NCI-H524 treated with DMSO at 0.1 percent for 48 hours (cell line): Measurements from ENCODE around the gene TRANK1.
"Not testable (repeated sequence)": the region's sequence is repeated elsewhere in the genome, so short reads cannot be mapped to it uniquely, and the experiment has no call there.

Source experiments
- DNase-seq: peaks from one replicate; lab custom pipeline; 2025; lab: John Stamatoyannopoulos, UW

Gene TRANK1

DNA sequence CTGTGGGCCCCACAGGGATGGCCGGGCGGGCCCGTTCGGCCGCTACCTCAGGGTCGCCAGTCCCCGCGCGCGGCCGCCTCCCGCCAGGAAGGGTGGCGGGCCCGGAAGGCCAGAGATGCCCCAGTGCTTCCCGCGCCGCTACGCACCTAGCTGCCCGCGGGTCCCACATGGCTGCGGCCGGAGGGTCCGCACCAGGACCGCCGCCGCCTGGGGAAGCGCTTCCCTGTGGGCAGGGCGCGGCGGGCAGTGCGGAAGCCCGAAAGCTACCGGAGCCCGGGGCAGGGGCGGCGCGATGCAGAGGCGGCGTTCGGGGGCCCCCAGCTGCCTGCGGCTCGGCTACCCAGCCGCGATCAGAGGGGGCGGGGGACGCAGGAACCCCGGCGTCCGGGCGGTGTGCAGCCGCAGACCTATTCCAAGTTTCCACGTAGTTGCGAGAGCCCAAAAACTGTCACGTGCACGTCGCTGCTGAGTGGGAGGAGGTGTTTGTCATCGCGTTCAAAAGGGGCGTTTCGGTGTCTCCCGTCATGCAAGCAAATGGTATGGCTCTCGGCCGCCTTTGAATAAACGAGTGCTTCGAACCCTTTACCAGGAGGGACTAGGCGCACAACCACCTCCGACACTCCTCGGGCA is at the start of gene TRANK1:
Gene TRANK1, minus strand, starts transcription at position 414 of the 630 bp plus-strand sequence. Its CDS starts 245 bp downstream, at position 169.
- no peak for DNase-seq

DNA sequence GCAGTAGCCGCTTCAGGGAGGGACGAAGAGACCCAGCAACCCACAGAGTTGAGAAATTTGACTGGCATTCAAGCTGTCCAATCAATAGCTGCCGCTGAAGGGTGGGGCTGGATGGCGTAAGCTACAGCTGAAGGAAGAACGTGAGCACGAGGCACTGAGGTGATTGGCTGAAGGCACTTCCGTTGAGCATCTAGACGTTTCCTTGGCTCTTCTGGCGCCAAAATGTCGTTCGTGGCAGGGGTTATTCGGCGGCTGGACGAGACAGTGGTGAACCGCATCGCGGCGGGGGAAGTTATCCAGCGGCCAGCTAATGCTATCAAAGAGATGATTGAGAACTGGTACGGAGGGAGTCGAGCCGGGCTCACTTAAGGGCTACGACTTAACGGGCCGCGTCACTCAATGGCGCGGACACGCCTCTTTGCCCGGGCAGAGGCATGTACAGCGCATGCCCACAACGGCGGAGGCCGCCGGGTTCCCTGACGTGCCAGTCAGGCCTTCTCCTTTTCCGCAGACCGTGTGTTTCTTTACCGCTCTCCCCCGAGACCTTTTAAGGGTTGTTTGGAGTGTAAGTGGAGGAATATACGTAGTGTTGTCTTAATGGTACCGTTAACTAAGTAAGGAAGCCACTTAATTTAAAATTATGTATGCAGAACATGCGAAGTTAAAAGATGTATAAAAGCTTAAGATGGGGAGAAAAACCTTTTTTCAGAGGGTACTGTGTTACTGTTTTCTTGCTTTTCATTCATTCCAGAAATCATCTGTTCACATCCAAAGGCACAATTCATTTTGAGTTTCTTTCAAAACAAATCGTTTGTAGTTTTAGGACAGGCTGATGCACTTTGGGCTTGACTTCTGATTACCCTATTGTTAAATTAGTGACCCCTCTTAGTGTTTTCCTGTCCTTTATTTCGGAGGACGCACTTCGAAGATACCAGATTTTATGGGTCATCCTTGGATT is 48.8 kb upstream of the TRANK1 start, which contains the start of gene MLH1:
Gene MLH1, plus strand, starts transcription at position 193 of the 958 bp plus-strand sequence. Its CDS starts 30 bp downstream, at position 223.
- no peak for DNase-seq

DNA sequence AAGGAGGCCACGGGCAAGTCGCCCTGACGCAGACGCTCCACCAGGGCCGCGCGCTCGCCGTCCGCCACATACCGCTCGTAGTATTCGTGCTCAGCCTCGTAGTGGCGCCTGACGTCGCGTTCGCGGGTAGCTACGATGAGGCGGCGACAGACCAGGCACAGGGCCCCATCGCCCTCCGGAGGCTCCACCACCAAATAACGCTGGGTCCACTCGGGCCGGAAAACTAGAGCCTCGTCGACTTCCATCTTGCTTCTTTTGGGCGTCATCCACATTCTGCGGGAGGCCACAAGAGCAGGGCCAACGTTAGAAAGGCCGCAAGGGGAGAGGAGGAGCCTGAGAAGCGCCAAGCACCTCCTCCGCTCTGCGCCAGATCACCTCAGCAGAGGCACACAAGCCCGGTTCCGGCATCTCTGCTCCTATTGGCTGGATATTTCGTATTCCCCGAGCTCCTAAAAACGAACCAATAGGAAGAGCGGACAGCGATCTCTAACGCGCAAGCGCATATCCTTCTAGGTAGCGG is 48.0 kb upstream of the TRANK1 start, which contains the start of gene EPM2AIP1:
Gene EPM2AIP1, minus strand, starts transcription at position 326 of the 520 bp plus-strand sequence. Its CDS starts 54 bp downstream, at position 272.
- DNase-seq: no peak

DNA sequence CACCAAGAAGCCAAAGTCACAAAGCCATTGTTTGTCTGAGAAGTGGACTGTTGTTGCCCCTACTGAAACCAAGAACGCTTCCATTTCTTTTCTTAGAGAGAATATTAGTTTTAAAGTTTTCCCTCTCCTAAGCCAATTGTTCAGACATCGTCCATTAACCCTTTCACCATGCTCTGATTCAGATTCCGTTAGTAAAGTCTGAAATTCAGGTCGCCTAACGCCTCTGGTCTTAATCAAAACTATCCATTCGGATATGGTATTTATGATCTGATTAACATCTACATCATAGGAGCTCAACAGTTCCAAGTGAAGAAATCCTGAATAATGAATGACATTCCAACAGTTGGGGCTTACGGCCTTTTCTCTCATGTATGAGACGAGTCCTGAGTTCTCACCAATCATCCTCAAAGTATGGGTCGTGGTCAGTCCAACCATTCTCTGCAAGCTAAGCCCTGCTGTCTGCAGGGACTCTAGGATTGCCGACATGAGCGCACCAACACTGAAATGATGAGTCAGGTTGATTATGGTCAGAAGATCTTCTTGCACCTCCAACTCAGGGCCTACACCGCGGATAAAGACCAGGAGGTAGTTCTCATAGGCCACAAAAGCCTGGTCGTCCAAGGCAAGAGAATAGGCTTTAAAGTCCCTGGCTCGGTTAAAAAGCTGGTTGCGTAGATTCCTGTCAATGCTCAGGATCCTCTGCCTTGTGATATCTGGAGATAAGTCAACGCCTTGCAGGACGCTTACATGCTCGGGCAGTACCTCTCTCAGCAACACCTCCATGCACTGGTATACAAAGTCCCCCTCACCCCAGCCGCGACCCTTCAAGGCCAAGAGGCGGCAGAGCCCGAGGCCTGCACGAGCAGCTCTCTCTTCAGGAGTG is 47.3 kb upstream of the TRANK1 start:
- no peak for DNase-seq

DNA sequence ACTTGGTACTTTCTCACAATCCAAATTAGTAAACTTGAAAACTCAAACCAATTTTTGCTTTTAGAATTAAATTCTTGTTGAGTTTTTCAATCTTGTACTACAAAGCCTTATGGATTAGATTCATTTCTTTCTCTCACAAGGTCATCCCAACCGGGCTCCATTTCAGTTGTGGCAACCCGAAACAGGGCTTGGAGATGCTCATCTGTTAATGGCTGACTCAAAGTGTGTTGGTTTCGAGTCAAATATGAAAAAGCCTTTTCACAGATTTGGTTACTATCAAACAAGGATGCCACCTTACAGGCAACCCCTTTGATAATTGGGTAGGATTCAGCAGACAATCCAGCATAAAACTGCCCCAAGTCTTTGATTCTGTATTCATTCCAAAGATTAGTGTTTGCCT is 46.3 kb upstream of the TRANK1 start:
- DNase-seq: no peak

DNA sequence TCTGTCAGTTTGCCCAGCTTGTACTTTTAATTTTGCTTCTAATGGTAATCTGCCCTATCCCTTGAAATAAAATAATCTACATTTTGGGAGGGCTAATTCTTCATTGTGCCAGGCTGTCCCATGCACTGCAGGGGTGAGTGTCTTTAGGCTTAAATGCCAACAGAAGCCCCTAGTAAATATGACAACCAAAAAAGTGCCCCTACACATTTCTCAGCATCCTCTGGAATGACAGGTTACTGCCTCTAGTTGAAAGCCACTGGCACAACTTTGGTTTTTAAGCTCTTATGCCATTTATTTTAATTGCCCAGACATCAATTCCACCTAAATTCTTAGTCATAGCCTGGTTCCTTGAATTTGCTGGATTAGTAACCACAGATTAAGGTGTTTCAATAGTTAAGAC is 44.7 kb upstream of the TRANK1 start:
- DNase-seq: no peak

DNA sequence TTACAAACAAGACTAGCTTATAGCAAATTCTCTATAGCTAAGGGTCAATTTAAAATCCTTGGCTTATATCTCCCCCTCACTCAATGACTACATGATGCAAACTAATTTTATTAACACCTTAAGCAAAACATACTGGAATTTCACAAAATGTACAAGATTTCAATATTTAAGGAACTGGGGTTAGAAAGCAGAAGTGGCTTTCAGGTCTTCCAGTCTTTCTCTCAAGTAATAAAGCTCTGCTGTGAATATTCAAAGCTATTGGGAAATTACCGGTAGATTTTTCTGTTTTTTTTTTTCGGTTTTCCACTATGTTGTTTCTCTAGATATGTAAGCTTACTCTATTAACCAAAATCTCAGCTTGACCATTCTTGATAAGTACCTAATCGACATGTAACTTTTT is 44.2 kb upstream of the TRANK1 start:
- DNase-seq: no peak

DNA sequence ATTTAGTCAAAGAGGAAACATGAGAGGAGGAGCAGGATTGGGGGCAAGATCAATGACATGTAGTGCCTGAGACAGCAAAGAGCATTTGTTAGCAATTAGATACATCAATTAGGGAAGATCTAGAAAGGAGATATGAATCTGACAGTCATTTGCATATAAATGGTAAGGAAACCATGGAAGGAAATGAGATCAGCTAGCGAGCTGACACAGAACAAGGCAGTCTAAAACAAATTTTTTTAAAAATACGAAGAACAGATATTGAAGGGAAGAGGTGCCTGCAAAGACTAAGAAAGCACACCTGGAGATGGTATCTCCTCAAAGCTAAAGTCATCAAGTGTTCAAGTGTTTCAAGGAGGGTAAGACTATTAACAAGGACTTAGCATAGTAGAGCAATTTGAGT is 43.5 kb upstream of the TRANK1 start:
- DNase-seq: no peak

DNA sequence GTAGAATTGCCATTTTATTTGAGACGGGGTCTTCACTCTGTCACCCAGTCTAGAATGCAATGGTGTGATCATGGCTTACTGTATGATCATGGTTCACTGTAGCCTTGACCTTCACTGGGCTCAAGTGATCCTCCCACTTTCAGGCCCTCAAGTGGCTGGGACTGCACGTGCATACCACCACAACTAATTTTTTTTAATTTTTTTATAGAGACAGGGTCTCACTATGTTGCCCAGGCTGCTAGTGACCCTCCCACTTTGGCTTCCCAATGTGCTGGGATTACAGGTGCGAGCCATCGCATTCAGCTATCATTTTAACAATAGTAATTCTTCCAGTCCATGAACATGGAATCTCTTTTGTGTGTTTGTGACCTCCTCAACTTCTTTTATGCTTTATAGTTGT is 36.2 kb upstream of the TRANK1 start:
- DNase-seq: no peak

DNA sequence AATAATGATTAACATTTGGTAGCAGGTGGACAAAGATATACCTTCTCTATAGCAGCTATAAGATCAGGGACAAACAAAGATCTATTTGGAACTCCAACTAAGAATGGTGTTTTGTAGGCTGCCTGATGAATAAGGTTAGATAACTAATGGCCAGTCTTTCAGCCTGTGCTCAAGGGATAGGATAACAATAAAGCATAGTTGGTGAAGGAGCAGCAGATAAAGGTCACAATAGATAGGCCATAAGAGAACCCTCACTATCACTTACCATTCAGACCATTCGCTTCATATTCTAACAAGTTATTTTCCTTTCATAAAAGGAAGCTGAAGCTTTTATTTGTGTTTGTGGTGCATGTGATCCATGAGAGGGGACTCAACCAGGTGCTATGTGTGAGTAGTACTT is 28.3 kb upstream of the TRANK1 start:
- no peak for DNase-seq

DNA sequence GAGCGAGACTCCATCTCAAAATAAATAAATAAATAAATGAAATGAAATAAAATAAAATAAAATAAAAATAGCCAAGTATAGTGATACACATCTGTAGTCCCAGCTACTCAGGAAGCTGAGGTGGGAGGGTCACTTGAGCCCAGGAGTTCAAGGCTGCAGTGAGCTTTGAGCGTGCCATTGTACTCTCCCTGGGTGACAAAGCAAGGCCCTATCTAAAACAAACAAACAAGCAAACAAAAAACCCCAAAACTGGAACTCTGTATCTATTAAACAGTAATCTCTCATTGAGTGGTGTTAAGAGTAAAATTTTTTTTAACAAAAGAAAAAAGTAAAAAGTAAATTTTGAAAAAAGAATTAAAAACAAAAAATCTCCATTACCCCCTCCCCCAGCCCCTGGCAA is 27.3 kb upstream of the TRANK1 start:
- no peak for DNase-seq

DNA sequence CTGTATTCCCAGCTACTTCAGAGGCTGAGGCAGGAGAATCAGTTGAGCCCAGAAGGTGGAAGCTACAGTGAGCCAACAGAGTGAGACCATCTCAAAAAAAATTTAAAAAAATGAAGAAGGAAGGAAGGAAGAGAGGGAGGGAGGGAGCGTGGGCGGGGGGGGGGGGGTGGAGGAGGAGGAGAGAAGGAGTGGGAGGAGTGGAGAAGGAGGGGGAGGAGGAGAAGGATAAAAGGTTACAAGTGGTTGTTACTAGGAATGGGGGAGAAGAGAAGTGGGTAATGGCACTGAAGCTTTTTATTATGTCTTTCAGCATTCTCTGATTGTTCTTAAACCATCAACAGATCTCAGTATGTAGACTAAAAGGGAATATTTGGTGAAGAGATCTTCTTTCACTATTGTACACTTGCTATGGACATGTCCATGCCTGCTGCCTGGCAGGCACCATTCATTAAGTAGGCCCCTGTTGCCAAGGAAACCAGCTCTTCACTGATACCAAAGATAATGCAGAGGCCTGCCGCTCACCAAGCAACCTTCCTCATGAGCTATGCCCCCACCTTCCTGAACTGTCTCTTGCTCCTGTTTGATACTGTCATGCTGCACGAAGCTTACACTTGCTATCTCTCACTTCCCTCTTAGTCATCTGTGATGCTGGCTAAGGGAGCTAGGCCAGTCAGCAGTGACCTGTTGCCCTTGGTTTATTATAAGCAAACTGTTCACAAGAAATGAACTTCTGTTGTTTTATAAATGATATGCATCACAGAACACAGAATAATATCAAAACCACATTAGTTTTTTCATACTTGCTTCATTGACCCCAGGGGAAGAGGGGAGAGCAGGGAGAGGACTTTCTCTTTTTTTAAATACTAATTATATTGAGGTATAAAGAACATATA is 24.9 kb upstream of the TRANK1 start:
- peak; percentile 71 for DNase-seq

DNA sequence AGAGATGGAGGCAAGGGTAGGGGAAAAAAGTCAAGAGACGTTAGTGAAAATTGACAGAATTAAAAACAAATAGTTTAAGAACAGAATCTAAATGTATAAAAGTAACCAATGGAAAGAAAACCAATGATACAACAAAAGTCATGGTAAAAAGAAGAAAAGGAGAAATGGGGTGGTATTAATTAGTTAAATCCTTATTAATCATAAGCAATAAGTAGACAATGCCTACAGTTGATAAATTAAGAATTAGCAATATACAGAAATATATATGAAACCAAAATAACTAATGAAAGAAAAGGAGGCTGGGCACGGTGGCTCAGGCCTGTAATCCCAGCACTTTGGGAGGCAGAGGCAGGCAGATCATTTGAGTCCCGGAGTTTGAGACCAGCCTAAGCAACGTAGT is 24.2 kb upstream of the TRANK1 start:
- no peak for DNase-seq

DNA sequence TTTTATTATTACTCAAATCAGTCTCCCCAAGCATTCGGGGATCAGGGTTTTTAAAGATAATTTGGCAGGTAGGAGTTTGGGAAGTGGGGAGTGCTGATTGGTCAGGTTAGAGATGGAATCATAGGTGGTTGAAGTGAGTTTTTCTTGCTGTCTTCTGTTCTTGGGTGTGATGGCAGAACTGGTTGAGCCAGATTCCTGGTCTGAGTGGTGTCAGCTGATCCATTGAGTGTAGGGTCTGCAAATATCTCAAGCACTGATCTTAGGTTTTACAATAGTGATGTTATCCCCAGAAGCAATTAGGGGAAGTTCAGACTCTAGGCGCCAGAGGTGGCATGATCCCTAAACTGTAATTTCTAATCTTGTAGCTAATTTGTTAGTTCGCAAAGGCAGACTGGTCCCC is 20.6 kb upstream of the TRANK1 start:
- no peak for DNase-seq

DNA sequence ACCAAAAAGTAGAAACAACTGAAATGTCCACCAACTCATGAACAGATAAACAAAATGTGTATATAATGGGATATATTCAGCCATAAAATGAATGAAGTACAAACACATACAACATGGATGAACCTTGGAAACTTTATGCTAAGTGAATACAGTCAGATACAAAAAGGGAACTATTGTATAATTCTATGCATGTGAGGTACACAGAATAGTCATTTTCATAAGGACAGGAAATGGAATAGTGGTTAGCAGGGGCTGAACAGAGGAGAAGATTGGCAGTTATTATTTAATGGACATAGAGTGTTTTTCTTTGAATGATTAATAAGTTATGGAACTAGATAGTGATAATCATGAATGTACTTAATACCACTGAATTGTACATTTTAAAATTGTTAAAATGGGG is 20.0 kb upstream of the TRANK1 start:
- DNase-seq: no peak

DNA sequence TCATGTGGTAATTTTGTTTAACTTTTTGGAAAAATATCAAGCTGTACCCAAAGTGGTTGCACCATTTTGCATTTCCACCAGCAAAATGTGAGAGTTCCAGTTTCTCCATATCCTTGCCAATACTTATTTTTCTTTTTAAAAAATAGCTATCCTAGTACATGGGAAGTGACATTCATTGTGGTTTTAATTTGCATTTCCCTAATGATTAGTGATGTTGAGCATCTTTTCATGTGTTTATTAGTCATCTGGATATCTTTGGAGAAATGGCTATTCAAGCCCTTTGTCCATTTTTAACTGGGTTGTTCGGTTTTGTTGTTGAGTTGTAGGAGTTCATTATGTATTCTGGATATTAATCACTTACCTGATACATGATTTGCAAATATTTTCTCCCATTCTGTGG is 19.5 kb upstream of the TRANK1 start:
- DNase-seq: no peak

DNA sequence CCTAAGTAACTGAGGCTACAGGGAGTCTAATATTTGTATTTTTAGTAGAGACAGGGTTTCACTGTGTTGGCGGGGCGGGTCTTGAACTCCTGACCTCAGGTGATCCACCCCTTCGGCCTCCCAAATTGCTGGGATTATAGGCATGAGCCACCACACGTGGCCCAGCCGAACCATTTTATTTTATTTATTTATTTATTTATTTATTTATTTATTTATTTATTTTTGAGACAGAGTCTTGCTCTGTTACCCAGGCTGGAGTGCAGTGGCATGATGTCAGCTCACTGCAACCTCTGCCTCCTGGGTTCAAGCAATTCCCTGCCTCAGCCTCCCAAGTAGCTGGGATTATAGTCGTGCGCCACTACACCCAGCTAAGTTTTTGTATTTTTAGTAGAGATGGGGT is 18.2 kb upstream of the TRANK1 start:
- DNase-seq: not testable (repeated sequence)

DNA sequence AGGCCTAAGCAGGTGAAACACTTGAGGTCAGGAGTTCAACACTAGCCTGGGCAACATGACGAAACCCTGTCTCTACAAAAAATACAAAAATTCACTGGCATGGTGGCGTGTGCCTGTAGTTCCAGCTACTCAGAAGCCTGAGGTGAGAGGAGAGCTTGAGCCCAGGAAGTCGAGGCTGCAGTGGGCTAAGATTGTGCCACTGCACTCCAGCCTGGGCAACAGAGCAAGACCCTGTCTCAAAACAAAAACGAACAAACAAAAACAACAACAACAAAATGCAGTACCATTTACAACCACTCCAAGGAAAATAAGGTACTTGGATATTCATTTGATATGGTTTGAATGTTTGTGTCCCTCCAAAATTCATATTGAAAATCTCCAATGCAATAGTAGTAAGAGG is 15.6 kb upstream of the TRANK1 start:
- DNase-seq: no peak

DNA sequence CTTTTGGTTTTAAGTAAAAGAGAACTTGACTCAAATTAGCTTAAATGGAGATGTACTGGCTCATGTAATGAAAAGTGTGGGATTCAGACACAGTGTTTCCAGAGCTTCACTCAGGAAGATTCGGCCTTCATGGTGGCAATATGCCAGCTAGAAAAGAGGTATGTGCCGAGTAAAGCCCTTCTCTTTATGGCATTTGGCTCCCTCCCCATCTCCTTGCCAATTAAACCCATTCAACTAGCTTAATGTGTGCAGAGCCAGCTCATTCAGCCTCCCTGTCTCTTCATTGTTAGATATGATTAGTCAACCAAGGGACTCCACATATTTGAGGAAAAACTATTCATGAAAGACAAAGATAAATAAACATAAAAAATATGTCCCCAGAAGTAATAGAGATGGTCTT is 15.0 kb upstream of the TRANK1 start:
- DNase-seq: no peak

DNA sequence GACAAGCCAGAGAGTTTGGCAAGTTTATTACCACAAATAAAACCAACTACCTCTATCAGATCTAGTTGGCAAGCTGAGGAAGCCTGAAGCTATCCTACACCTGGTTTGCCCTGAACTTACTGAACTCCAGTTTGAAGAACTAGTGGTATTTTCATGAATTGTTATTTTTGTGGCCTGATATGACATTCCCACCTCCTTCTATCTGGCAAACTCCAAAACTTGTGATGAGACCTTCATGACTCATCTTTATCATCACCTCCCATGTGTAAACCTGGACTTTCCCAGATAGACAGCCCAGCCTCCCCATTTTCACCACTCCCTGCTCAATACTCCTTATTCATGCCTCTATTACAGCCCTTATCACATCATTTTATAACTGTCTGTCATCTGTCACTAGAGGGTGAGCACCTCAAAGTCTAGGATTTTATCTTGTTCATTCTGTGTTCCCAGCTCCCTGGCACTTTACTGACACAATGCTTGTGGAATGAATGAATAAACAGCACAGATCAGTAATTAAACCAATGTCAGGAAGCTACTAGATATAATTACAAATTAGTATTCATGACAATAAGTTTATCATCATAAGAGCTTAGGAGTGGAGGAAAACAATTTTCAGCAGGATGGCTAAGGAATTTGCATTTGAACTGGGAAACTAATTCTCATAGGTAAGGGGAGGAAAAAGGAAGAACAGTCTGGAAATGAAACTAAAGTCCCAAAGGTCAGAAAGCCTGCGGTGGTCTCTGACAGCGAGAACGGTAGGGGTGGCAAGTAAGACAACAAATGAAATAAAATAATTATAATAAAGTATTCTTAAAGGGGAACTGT is 13.2 kb upstream of the TRANK1 start:
- no peak for DNase-seq
